Left ventricle myocardium inferior (tissue), 1 donor: Measurements from ENCODE around the gene TRIM68. TPM values are rescaled to one million over a fixed set of nuclear protein-coding genes. Genes with fewer than 3 reads are reported as not detected.

Experiments used
- DNase-seq: peaks from one replicate; pipeline ENCODE4 v3.0.0-alpha.2; 2020
- H3K27ac ChIP-seq: fragments of 200-600 bp; replicated peaks from 2 replicates; pipeline ENCODE4 v1.8.0; 2021
- H3K27me3 ChIP-seq: fragments of 200-600 bp; 2 replicates; pipeline ENCODE4 v1.8.0; 2021; ENCODE audit warnings: low read depth
- H3K36me3 ChIP-seq: fragments of 200-600 bp; 2 replicates; pipeline ENCODE4 v1.8.0; 2021
- H3K4me1 ChIP-seq: fragments of 200-600 bp; 2 replicates; pipeline ENCODE4 v1.8.0; 2021
- H3K4me3 ChIP-seq: fragments of 200-600 bp; 2 replicates; pipeline ENCODE4 v1.8.0; 2021; ENCODE audit warnings: mild to moderate bottlenecking, moderate library complexity
- H3K9me3 ChIP-seq: fragments of 200-600 bp; replicated peaks from 2 replicates; pipeline ENCODE4 v1.8.0; 2021
- intact Hi-C: fragments of 100-400 bp; cut with micrococcal nuclease; formaldehyde crosslinking; loops from one replicate; pipeline ENCODE4 v1.11.0; 2022
- total RNA-seq: library from RNA; stranded (reverse); fragmentation: NEBNext Ultra II Directional; extraction: Animal tissue kit (Norgen Biotek cat#: 25700); gene quantifications from one replicate; pipeline ENCODE4 v1.2.1, GENCODE V29; 2021
- TF ChIP-seq, protein P1 (sequence below): fragments of 200-600 bp; IDR thresholded peaks from 2 replicates; pipeline ENCODE4 v1.8.0; 2021; ENCODE audit warnings: antibody characterized with exemption, mild to moderate bottlenecking, borderline replicate concordance
- donor health status: DM: no; HTN: yes; CAD: no; lungs with severe emphysema.

Gene TRIM68
- total RNA-seq, 1 donor from 2014 or later = 10.6 TPM

DNA sequence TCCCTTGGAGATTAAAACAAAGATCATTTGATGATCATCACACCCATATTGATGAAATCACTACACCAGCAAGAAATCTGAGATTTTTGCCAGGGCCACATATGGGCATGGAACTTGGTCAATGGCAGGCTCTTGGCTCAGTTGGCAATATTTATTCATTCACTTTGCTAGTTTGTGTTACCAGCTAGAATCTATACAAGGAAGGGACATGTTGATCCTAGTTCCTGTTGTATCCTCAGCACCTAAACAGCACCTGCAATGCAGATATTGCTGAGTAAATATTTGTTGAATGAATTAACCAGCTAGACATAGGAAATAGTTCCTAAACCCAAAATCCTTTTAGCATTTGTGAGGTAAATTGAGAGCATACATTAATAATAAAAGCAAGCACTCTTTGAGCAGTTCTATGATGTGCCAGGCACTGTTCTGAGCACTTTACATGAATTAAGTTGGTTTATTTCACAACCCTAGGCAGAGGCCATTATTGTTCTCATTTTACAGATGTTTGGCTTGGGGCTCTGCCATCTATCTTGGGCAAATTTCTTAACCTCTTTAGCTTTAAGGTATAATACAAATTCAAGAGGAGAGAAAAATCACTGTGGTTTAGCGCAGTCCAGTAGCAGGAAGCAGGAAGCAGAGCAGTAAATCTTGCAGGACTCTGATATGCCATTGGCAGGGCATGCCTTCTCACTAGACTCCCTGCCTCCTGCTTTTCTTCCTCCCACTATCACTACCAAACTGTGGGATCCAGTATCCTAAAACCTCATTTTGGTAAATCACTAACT lies 1.6 kb downstream of the TRIM68 start:
- H3K27ac ChIP-seq = peak overlapping the region; percentile 96
- intact Hi-C loops = no loop called here
- peak overlapping the region; percentile 85 for H3K4me3 ChIP-seq
- no peaks in the 10 kb centered on the region for H3K27me3 ChIP-seq
- peaks cover 38% of the 10 kb centered on the region for H3K4me1 ChIP-seq
- no peak for DNase-seq
- H3K9me3 ChIP-seq = no peaks in the 10 kb centered on the region
- H3K36me3 ChIP-seq = peaks cover 41% of the 10 kb centered on the region
- TF ChIP-seq, protein P1, sequence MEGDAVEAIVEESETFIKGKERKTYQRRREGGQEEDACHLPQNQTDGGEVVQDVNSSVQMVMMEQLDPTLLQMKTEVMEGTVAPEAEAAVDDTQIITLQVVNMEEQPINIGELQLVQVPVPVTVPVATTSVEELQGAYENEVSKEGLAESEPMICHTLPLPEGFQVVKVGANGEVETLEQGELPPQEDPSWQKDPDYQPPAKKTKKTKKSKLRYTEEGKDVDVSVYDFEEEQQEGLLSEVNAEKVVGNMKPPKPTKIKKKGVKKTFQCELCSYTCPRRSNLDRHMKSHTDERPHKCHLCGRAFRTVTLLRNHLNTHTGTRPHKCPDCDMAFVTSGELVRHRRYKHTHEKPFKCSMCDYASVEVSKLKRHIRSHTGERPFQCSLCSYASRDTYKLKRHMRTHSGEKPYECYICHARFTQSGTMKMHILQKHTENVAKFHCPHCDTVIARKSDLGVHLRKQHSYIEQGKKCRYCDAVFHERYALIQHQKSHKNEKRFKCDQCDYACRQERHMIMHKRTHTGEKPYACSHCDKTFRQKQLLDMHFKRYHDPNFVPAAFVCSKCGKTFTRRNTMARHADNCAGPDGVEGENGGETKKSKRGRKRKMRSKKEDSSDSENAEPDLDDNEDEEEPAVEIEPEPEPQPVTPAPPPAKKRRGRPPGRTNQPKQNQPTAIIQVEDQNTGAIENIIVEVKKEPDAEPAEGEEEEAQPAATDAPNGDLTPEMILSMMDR = no peak

- Histone ChIP-seq H3K36me3 (peaks cover 55% of the 10 kb centered on the region), H3K4me1 (peaks cover 31% of the 10 kb centered on the region), H3K9me3 (no peaks in the 10 kb centered on the region), H3K4me3 (no peak overlapping the region), H3K27me3 (no peaks in the 10 kb centered on the region), H3K27ac (no peak overlapping the region)
- DNase-seq = no peak
- TF ChIP-seq, protein P1 = no peak
- intact Hi-C loops = no loop called here
These were observed 3.0 kb downstream of the TRIM68 start for GRCh38 chr11:4605057-4605456.

DNA sequence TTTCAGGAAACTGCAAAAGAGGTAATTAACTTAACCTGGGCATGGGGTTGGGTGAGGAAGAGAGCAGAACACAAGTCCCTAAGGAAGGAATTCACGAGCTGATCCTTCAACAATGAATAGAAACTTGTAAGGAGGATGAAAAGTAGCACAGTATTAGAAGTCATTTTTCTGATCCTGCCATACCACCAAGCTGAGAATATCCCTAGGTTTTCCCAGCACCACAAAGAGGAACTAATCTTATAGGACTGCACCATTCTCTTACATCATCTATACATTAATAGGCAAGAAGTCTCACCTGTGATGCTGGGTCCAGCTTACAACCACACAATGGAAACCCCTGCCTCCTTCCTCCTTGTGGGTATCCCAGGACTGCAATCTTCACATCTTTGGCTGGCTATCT lies 14.3 kb downstream of the TRIM68 start, which contains the start of gene OR52I1:
Gene OR52I1 (plus strand): TSS at position 301 of the 400 bp plus-strand sequence. CDS start 0 bp downstream, at position 301.
- no peak within 1 kb of the TSS for H3K4me3 ChIP-seq
- H3K27me3 ChIP-seq = no peaks in the 10 kb centered on the region
- H3K9me3 ChIP-seq = no peaks in the 10 kb centered on the region
- no peaks in the 10 kb centered on the region for H3K4me1 ChIP-seq
- H3K27ac ChIP-seq = no peak within 1 kb of the TSS
- intact Hi-C loops = no loop called here
- no peak for DNase-seq
- peaks cover 13% of the 10 kb centered on the region for H3K36me3 ChIP-seq
- TF ChIP-seq, protein P1 = no peak

- Histone ChIP-seq H3K27ac (no peak overlapping the region), H3K4me3 (no peak overlapping the region), H3K9me3 (no peaks in the 10 kb centered on the region), H3K36me3 (no peaks in the 10 kb centered on the region), H3K27me3 (peaks cover 12% of the 10 kb centered on the region), H3K4me1 (no peaks in the 10 kb centered on the region)
- TF ChIP-seq, protein P1 = no peak
- intact Hi-C loops = no loop called here
- no peak for DNase-seq
These were observed 19.0 kb downstream of the TRIM68 start for GRCh38 chr11:4589017-4589416.

DNA sequence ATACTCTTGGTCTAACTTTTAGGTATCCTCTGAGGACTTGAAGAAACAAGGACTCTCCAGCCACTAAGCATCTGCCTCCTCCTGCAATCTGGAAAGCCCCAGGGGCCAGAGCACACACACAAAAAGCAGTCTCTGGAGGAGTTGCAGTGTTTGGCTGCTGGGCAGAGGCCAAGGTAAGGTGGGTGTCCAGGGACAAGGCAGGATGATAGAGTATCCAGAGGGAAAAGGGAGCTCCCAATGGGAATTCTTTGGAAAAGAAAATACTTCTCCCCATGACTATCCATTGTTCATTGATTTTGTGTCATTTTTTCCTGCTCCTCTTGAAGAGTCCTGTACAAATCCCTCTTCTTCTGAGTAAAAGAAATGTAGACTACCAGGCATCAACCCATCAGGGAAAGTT lies 26.6 kb downstream of the TRIM68 start, which contains the start of gene OR52I2:
Gene OR52I2 (plus strand): TSS at position 301 of the 400 bp plus-strand sequence.
- intact Hi-C loops = no loop called here
- TF ChIP-seq, protein P1 = no peak
- H3K27me3 ChIP-seq = peaks cover 25% of the 10 kb centered on the region
- no peaks in the 10 kb centered on the region for H3K9me3 ChIP-seq
- no peak within 1 kb of the TSS for H3K4me3 ChIP-seq
- no peak within 1 kb of the TSS for H3K27ac ChIP-seq
- no peaks in the 10 kb centered on the region for H3K4me1 ChIP-seq
- DNase-seq = no peak
- H3K36me3 ChIP-seq = no peaks in the 10 kb centered on the region
